DMS53 treated with DMSO at 0.1 percent for 48 hours (cell line): ENCODE measurements around the gene CRK.
"Not testable (repeated sequence)": the region's sequence is repeated elsewhere in the genome, so short reads cannot be mapped to it uniquely, and the experiment has no call there.

Source experiments
- DNase-seq: peaks from one replicate; lab custom pipeline; 2025; ENCODE audit not compliant: unreplicated experiment; lab: John Stamatoyannopoulos, UW

Gene CRK

DNA sequence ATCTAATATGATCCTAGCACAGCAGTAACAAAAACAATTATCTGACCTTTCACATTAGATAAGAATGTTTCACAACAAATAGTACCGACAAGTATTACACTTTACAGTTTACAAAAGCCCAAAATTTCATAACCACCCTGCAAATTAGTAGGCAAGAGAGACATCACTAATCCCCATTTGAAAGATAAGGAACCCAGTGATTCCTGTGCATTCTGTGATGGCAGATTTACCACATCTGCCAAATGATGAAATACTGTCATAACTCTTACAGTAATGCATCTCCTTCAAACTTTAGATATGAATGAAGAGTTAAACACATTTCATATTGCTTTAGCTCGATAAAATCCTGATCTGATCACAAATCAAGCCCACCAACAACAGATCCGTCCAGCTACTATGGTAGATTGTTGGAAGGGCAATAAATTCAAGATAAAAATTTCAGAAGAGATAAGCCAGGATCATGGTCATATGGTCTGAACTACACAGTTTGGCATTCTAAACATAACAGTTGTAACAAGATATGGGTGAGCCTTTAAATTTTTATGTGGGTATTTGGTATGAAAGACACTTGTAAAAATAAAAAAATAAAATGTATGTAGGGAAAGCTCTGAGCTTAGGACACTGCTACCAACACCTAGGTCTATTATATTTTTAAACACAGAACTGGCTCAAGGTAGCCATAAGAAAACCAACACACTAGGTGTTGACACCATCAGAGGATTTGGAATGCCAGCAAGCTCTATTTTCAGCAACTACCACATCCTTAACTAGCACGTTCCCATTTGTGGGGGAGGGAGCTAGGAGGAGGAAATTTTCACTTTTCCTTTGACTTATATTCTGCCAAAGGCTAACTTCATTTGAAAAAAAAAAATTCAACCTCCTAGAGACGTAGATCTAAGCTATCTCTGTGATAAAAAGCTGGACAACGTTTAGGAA, 65.3 kb downstream of the CRK start:
- DNase-seq: no peak

DNA sequence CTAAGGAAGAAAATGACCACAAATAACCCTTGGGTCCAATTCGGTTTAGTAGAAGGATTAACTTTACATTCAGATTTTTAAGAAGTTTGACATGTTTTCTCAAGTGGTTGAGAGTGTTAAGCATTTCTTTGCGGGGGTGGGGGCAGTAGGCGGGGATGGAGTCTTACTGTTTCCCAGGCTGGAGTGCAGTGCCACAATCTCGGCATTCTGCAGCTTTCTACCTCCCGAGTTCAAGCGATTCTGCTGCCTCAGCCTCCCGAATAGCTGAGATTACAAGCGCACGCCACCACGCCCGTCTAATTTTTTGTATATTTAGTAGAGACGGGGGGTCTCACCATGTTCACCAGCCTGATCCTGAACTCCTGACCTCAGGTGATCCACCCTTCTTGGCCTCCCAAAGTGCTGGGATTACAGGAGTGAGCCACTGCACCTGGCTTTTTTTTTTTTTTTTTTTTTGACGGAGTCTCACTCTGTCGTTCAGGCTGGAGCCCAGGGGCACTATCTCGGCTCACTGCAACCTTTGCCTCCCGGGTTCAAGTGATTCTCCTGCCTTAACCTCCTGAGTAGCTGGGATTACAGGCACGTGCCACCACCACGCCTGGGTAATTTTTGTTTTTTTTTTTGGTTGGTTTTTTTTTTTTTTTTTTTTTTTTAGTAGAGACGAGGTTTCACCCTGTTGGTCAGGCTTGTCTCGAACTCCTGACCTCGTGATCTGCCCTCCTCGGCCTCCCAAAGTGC, 68.4 kb downstream of the CRK start:
- not testable (repeated sequence) for DNase-seq

DNA sequence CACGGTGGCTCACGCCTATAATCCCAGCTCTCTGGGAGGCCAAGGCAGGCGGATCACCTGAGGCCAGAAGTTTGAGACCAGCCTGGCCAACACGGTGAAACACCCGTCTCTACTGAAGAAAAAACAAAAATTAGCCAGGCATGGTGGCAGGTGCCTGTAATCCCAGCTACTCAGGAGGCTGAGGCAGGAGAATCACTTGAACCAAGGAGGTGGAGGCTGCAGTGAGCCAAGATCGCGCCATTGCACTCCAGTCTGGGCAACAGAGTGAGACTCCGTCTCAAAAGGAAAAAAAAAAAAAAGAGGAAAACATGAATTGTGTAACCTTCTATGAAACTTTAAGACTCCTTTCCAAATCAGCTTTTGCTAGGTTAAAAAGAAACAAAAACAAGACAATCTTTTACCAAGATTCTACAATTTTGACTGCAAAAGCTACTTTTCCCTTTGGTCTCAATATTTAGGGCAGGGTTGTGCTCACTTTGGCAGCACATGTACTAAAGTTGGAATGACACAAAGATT, 69.3 kb downstream of the CRK start:
- not testable (repeated sequence) for DNase-seq

DNA sequence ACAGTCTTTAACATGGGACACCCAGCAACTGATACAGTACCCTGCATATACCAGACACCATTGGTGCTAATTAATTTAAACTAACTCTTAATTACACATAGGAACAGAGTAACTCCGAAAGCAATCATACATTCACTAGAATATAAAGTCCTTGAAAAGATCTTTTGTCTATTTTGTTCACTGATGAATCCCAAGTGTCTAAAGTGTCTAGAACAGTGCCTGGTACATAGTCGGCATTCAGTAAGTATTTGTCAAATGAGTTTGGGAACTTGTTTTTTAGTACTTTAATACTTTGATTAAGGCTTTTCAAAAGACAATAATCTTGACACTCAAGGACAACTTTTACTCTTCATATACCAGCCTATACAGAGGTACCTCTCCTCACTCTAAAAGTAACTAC, 69.8 kb downstream of the CRK start:
- DNase-seq: no peak

DNA sequence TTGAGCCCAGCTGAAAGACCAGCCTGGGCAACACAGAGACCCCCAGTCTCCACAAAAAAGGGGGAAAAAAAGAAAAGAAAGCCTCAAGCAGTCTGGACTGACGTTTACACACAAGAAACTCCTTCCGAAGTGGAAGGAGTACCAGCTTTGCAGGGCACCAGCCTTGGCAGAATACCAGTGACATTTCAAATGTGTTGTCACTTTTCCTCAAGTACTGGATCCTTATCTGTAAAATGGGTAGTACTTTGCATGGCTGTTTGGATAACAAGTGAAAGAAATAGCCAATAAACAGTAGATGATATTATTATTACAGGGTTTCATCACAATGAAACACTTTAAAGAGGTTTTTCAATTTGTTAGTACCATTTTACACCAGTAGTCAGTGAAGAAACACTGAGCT, 70.2 kb downstream of the CRK start:
- no peak for DNase-seq

DNA sequence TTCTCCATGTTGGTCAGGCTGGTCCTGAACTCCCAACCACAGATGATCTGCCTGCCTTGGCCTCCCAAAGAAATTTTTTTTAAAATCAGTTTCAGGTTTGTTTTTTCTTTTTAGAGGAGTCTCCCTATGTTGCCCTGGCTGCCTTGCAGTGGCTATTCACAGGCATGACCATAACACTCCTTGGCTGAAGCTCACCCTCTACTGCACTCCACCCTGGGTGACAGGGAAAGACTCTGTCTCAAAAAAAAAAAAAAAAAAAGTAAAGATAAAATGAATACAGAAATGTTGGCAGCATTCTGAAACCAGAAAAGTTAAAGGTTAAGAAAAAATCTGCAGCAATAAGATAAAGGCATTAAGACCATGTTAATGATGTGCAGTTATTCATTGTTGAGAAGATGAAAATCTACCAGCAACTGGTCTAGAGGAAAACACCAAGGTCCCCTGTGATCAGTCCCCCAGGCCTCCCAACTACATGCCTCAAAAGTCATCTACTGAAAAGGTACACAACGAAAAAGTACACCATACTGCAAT, 71.1 kb downstream of the CRK start:
- no peak for DNase-seq

DNA sequence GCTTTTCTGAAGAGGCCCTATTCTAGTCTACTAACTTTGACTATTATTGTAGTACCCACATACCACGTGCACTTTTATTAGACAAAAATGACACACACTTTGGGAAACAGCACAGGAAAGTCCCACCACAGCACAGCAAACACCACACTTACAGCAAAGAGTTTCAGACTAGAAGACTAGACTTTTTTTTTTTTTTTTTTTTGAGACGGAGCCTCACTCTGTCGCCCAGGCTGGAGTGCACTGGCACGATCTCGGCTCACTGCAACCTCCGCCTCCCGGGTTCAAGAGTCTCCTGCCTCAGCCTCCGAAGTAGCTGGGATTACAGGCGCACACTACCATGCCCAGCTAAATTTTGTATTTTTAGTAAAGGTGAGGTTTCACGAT, 76.1 kb downstream of the CRK start:
- no peak for DNase-seq

DNA sequence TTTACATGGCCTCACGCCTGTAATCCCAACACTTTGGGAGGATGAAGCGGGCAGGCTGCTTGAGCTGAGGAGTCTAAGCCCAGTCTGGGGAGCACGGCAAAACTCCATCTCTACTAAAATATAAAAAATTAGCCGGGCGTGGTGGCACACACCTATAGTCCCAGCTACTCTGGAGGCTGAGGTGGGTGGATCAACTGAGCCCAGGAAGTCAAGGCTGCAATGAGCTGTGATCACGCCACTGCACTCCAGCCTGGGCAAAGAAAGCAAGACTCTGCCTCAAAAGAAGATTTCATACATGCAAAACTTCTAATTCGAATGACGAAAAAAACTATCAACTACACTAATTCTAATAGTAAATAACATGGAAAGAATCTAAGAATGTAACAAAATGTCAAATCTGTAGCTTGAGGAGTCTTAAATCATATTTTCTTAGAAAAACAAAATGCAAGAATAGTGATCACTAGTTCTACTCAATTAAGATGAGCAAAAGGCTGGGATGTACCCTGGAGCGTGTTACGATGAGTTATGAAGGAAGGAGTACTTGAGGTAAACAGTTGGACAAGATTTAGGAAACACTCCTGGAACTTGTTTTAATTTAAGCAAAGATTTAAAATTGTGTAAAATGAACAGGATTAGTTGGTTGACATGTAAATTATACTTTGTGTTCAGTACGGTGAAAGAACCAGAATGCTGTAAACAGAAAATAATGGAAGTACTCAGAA, 76.7 kb downstream of the CRK start:
- no peak for DNase-seq

DNA sequence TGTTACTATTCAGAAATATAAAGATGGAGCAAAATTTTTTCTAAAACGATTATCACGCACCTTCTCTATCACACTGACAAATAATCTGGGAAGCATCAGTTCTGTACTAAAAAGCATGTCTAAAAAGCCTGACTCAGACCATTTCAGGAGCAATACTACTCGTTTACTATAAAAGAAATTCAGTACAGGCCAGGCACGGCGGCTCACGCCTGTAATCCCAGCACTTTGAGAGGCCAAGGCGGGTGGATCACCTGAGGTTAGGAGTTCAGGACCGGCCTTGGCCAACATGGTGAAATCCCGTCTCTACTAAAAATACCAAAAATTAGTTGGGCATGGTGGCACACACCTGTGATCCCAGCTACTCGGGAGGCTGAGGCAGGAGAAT, 77.6 kb downstream of the CRK start:
- not testable (repeated sequence) for DNase-seq

DNA sequence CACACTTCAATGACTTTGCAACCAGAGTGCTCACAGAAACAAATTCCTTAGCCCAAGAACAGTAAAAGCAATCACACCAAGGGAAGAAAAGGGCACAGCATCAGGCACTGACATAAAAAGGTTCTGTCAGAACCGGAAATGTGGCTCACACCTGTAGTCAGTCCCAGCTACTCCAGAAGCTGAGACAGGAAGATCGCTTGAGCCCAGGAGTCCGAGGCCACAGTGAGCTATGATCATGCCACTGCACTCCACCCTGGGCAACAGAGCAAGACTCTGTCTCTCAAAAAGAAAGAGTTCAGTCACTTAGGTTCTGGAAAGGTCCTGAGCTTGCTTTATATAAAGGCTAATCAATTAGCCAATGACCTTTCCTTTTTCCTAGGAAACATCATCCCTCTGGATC, 78.7 kb downstream of the CRK start:
- DNase-seq: no peak

DNA sequence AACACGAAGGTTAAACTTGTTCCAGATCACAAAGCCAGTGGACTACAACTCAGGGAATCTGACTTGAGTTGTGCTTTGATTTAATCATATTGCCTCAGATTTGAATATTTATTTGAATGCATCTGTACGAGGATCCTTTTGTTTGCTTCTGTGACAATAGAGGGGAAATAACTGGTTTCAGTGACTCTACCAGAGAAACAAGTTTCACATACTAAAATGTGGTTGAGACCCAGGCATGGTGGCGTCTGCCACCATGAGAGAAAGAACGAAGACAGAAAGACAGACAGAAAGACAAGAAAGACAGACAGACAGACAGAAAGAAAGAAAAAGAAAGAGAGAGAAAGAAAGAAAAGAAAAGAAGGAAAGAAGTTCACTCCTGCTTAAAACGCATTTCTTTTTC, 80.0 kb downstream of the CRK start:
- no peak for DNase-seq

DNA sequence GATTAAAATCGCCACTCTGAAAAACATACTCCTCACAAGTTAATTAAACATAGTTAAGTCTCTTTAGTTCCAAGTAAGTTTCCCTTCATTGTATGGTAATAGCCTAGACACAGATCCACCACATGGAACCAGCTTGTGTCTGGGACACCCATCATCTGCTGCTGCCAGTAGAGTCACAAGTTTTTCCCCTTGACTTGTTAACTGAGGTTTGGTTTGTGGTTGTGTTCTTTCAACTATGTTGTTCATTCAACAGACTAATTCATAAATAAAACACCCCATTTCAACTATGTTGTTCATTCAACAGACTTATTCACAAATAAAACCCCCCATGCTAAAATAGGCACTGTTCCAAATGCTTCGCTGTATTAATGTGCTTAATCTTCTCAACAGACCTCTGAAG, 80.4 kb downstream of the CRK start:
- DNase-seq: no peak

DNA sequence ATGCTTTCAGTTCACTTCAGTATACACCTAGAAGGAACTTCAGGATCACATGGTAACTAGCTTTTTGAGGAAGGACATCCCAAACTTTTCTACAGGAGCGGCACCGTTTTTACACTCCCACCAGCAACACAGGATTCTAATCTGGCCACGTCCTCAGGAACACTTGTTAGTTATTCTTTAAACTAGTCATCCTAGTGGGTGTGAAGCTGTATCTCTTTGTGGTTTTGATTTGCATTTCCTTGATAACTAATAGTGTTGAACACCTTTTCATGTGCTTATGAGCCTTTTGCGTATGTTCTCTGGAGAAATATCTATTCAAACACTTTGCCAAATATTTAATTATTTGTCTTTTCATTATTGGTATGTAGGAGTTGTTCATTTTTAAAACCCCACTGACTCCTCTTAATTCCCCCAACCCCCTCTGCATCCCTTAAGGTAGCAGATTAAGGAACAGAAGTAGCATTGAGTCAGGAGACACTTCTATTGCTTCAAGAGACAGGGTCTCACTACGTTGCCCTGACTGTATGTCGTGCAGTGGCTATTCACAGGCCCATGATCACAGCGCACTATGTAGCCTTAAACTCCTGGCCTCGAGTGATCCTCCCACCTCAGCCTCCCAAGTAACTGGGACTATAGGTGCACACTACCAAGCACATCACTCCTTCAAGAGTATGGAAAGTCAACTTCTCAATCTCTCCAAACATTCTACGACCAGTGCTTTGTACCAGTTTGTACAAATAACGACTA, 81.4 kb downstream of the CRK start:
- DNase-seq: no peak

DNA sequence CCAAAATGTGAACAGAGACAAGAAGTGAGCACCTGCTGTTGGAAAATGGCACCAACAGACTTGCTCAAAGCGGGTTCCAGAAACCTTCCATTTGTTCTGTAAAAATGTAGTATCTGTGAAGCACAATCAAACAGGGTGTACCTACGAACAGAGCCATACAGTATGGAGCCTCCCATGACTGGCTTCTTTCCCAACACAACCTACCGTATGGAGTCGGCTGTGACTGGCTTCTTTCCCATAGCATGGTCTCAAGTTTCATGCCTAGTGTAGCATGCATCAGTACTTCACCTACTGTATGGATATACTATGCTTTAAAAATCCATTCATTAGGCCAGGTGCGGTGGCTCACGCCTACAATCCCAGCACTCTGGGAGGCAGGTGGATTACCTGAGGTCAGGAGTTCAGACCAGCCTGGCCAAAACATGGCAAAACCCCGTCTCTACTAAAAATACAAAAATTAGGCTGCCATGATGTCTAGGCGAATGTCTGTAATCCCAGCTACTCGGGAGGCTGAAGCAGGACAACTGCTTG, 82.3 kb downstream of the CRK start:
- DNase-seq: no peak

DNA sequence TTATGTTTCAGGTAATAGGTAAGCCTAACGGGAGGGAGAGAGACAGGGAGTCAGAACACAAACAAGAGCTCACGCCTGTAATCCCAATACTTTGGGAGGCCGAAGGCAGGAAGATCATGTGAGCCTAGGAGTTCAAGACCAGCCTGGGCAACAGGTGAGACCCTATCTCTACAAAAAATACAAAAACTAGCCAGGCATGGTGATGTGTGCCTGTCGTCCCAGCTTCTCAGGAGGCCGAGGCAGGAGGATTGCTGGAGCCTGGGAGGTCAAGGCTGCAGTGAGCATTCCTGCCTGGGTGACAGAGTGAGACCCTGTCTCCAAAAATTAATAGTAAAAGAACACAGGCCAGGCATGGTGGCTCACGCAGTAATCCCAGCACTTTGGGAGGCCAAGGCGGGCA, 83.4 kb downstream of the CRK start:
- no peak for DNase-seq

DNA sequence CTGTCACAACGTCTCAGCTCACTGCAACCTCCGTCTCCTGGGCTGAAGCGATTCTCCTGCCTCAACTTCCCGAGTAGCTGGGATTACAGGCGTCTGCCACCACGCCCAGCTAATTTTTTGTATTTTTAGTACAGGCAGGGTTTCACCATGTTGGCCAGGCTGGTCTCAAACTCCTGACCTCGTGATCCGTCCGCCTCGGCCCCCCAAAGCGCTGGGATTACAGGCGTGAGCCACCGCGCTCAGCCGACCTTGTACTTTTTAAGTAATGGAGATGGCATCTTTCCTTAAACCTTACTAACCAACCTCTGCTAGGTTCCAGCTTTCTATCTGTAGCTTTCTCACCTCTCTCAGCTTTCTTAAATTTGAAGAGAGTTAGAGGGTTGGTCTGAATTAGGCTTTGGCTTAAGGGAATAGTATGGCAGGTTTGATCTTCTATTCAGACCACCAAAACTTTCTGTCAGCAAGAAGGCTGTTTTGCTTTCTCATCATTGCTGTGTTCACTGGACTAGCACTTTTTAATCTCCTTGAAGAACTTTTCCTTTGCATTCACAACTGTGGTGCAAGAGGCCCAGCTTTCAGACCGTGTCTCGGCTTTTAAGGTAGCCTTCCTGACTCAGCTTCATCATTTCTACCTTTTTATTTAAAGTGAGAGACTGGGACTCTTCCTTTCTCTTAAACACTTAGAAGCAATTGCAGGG, 84.0 kb downstream of the CRK start:
- DNase-seq: no peak
